Measurements from ENCODE around the gene HBEGF.

- no peak for TF ChIP-seq RARB (CRISPR knock-in tag; IDR thresholded peaks at IDR 0.05)
- TF ChIP-seq, protein P1, sequence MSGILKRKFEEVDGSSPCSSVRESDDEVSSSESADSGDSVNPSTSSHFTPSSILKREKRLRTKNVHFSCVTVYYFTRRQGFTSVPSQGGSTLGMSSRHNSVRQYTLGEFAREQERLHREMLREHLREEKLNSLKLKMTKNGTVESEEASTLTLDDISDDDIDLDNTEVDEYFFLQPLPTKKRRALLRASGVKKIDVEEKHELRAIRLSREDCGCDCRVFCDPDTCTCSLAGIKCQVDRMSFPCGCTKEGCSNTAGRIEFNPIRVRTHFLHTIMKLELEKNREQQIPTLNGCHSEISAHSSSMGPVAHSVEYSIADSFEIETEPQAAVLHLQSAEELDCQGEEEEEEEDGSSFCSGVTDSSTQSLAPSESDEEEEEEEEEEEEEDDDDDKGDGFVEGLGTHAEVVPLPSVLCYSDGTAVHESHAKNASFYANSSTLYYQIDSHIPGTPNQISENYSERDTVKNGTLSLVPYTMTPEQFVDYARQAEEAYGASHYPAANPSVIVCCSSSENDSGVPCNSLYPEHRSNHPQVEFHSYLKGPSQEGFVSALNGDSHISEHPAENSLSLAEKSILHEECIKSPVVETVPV (CRISPR knock-in tag; IDR thresholded peaks at IDR 0.05): no peak
- no peak for TF ChIP-seq TCF4 (CRISPR knock-in tag; IDR thresholded peaks at IDR 0.05; ENCODE audit: borderline replicate concordance)
- TF ChIP-seq ARNTL (CRISPR knock-in tag; IDR thresholded peaks at IDR 0.05; ENCODE audit: borderline replicate concordance, low read depth): no peak
- TF ChIP-seq PATZ1 (CRISPR knock-in tag; IDR thresholded peaks at IDR 0.05; ENCODE audit: borderline replicate concordance): no peak
- TF ChIP-seq, protein P2, sequence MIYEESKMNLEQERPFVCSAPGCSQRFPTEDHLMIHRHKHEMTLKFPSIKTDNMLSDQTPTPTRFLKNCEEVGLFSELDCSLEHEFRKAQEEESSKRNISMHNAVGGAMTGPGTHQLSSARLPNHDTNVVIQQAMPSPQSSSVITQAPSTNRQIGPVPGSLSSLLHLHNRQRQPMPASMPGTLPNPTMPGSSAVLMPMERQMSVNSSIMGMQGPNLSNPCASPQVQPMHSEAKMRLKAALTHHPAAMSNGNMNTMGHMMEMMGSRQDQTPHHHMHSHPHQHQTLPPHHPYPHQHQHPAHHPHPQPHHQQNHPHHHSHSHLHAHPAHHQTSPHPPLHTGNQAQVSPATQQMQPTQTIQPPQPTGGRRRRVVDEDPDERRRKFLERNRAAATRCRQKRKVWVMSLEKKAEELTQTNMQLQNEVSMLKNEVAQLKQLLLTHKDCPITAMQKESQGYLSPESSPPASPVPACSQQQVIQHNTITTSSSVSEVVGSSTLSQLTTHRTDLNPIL (CRISPR knock-in tag; IDR thresholded peaks at IDR 0.05; ENCODE audit: low read depth): no peak
These were observed 36.0 kb downstream of the HBEGF start for GRCh38 chr5:140310434-140310833.
